IPS-NIHi7 (cell line): ENCODE measurements around the gene CD164L2.

Experiments
- DNase-seq: peaks from one replicate; pipeline ENCODE4 v3.0.0; 2012; ENCODE audit warnings: mixed read lengths; ENCODE audit errors: extremely low spot score

The CD164L2 gene

DNA sequence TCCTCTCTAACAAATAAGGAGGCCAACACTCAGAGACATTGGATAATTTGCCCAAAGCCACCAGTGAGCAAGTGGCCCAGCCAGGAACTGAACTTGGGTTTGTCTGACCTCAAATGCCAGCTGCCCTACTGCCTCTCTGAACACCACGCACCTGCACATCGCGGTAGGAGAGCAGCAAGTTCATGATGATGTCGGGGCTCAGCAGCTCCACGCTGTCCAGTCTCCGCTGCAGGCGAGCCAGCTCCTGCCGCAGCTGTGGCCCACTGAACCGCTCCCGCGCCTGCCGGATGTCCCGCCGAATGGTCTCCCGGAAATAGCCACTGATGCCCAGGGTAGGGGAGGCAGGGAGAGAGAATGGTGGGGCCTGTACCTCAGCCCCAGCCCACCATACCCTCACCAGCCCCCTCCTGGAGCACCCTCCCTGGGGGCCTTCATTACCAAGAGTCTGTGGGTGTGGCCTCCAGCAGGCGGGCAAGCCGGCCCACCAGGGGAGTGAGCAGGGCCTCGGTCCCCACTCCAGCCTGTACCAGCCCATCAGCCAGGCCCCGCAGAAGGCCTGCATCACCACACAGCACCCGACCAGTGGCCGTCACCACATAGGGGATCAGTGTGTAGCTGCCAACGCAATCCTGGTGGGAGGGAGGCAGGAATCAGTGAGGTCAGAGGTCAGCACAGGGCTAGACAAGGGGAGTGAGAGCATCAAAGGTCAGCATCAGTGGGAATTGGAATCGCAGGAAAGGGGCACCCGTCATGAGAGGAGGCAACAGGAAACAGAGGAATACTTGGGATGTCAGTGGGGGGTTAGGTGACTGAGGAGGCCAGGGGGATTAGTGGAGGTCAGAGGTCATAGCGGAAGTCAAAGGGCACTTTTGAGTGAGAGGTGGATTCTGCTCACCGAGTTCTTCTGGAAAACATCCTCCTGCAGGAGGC, 19.1 kb downstream of the CD164L2 start:
- DNase-seq, result no peak

DNA sequence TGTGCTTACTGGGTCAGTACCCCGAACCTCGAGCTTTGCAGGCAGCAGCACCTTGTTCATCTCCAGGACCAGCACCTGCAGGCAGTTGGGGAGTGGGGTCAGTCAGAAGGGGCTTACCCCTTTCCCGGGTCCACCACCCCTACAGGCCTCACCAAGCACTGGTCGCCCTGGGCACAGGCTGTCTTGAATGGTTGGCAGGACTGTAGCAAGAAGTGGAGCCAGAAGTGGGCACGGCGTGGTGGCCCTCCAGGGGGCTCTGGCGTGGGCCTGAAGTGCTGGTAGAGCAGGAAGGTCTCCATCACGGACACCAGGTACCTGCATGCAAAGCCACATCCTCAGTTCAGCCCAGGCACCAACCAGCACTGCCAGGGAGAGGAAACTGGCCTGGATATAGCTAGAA, 21.6 kb downstream of the CD164L2 start:
- no peak for DNase-seq

DNA sequence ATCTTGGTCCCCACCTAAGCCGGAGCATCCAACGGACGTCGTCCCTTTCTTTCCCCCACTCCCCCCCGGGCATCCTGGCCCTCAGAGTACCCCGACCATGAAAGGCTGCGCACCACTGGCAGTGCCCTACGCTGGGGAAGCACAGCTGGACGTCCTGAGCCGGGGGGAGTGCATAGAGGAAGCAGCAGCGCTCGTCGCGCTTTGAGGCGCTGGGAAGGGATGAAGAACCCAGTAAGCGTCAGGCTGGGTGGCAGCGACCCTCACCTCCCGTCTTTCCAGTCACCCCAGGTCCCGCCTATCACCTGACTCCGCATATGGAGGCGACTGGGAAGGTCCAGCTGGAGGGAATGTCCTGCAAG, 22.1 kb downstream of the CD164L2 start:
- DNase-seq, result no peak

DNA sequence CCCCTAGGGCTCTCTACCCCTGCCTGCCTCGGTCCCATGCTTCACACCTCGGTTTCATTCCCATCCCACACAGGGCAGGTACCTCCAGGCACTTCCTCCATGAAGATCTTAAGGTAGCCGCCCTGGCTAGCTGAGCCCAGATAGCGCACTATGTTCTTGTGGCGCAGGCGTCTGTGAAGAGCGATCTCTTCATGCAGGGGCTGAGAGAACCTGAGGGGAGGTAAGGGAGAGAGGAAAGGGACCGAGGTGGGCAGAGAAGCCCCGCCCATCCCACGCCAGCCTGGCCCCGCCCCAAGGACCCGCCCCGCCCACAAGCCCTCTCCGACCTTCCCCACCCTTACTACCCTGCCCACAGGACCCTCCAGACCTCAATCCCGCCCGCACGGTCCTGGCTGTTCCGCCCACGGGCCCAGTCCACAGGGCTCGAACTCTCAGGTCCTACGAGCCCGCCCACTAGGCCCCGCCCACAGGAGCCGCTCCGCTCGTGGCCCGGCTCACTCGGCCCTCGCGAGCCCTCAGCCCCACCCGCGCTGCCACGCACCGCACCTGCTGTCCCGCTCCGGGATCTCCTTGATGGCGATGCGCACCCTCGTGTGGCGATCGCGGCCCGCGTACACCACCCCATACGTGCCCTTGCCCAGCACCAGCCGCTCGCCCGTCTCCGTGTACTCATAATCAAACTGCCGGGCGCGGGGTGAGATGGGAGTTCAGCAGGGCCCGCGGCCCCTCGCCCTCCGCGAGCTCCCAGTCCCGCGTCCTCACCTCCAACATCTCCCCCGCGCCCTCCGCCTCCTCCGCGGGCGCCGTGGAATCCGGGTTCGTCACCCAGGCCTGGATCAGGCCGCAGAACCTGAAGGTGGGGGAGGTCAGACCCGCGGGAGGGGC, 22.7 kb downstream of the CD164L2 start:
- peak; percentile 70 for DNase-seq

DNA sequence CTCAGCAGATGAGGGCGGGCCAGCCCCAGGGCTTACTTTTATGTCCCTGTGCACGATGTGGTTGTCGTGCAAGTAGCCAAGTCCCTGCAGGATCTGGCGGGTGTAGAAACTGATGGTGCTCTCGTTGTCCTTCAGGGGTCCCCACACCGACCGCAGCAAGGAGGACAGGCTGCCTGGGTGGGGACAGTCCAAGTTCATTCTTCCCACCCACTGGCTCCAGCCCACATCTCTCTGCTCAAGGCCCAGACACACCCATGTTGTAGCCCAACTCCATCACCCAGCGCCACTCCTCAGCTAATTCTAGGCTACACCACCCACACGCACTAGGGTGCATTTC, 23.3 kb downstream of the CD164L2 start:
- no peak for DNase-seq

DNA sequence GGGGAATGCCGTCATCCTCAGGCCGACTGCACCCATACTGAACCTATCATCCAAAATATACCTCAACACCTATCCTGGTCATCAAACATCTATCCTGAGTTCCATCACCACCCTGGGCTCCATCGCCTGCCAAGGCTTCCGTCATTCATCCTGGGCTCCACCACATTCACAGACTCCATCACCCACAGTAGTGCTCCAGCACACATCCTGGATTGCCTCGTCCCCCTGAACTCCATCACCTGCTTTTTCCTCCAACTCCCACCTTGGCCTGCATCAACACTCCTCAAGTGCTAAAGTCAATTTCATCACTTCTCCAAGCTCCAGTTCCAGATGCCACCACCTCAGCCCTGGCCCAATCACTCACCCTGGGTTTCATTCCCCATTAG, 24.2 kb downstream of the CD164L2 start:
- DNase-seq, result no peak

DNA sequence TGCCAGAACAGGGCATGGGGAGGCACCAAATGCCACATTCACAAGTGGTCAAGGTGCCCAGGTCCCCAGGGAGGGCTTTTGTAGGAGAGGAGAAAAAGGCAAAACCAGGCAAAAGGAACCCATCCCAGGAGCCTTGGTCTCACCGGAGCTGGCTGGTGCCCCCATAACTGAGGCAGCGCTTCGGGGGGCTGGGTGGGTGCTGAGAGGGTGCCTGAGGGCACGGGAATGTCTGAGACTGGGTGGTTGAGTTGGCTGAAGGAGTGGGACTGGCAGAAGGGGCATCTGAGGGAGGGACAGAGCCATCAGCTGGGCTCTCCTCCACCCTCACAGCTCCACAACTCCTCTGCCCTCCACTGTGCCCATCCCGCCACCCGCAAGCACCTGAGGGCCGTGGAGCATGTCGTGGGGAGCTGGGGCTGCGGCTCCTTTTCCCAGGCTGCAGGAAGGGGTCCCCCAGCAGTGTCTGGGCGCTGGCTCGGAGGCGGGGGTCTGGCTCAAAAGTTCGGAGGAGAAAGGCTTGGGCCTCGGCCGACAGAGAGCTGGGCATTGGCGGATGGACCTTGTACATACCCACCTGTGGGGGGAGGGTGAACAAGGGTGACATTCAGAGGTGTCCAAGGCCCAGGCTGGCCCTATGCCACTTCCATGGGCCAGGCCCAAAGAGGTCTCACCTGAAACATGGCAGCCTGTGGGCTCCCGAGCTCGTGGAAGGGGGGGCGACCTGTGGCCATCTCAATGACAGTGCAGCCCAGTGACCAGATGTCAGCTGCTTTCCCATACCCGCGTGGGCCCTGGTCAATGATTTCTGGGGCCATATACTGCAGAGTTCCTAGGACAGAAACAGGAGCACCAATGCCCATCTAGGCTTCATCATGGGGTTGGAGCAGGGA, 24.9 kb downstream of the CD164L2 start:
- DNase-seq, result no peak

DNA sequence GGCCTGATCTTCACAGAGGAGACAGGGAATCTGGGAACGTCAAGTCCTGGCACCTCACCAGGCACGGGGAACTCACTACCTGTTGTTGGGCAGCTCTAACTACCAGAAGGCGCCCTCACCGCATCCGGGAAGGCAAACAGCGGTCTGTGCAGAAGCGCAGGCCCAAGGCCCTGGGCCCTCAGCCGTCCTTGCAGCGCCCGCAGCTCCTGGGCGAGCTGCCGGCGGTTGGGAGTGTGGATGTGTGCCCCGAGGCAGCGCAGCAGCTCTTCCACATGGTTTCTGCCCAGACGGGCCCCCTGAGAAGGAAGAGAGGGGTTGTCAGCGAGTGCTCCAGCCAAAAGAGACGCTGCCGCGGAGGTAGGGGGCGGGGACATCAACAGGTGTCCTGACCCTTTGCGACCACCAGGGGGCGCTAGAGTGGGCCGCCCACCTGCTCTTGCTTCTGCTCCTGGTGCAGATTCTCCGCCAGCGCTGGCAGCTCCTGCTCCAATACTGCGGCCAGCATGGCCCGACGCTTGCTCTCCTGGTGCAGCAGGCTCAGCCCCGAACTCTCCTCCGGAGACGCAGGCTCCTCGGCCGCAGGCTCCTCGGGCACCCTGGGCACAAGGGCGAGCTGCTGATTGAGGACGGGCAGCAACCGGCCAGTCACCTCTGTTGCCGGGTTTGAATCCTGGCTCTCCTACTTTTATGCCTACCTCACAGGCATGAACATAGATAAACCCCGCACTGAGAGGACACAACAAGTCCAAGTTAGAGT, 25.7 kb downstream of the CD164L2 start:
- peak; percentile 90 for DNase-seq

DNA sequence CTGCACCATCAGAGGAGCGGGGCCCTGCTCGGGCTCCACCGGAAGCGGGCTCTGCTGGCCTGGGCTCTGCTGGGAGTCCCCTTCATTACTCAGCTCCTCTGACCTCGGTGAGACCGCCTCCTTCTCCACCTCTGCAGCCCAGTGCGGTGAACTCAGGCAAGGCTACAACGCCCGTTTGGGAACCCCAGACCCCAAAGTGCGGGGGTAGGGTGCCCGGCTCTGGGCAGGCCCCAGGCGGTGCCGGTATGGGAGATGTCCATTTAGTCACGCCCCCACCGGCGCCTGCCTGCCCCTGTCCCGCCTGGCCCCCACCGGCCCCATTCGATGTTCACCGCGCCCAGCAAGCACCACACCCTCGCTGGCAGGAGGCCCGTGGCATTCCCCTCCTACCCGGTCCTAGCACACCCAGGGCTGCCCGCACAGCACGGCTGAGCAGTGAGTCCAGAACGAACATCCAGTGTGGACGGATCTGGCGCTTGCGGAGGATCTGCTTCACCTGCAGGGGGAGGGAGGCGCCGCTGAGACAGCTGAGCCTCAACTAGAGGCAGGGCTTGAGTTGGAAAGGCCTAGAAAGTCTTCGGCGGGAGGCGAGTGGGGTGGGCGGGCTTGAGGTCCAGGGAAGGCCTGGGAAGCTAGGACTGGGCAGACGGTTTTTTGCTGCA, 26.4 kb downstream of the CD164L2 start:
- no peak for DNase-seq

DNA sequence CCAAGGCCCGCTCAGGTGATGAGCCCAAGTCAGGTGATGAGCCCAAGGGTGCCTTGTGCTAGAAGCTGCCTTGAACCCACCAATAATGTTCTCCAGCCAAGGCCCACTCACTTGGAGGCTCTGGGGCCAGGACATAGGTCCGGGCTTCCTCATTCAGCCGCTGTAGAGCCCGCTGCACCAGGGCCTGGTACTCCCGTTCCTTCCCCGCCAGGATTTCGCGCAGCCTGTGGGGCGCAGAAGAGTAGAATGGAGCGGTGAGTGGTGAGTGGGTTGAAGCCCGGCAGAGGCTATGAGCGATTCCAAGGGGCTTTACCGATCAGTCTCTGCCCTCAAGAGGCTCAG, 26.9 kb downstream of the CD164L2 start:
- DNase-seq, result no peak

DNA sequence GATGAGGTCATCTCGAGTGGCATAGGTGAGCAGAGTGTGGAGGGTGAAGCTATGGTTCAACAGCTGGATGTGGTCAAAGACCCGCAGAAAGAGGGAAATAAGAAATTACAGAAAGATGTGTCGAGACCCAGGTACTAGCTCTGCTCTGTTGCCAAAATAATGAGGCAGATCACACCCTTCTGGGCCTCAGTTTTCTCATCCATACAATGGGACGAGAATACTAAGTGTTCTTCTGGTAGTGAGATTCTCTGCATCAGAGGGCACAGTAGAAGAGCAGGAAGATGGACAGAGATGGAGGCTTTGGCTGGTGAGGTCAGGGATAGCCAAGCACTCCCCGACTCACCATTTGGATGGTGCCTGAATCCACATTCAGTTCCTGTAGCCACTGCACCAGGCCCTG, 27.4 kb downstream of the CD164L2 start:
- no peak for DNase-seq

DNA sequence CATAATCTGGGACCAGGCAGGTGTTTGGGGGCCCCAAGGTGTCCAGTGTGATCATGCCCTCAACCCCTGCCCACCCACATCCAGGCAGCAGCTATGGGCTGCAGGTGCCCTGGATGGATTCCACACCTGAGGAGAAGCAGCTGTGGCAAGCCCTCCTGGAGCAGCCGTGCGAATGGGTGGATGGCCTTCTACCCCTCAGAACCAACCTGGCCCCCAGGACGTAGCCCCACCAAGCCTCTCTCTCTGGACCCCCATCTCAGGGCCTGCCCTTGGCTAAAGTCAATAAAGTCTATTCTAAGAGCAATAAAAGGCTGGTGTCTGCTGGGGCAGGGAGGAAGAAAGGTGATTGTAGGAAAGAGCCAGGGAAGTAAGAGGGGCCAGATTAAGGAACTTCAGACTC, 29.5 kb downstream of the CD164L2 start:
- DNase-seq, result no peak

DNA sequence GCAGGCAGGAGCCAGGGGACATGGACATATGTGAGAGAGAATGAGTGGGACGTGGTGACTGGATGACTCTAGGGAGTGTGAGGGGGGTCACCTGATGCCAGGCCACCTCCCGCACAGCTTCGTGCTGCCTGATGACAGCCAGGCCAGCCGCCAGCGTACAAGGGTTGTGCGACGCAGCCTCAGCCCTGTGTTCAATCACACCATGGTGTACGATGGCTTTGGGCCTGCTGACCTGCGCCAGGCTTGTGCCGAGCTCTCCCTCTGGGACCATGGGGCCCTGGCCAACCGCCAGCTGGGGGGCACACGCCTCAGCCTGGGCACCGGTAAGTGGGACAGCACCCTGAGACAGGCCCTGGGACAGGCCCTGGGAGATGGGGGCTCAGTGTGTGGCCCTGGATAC, 30.0 kb downstream of the CD164L2 start:
- DNase-seq, result no peak

DNA sequence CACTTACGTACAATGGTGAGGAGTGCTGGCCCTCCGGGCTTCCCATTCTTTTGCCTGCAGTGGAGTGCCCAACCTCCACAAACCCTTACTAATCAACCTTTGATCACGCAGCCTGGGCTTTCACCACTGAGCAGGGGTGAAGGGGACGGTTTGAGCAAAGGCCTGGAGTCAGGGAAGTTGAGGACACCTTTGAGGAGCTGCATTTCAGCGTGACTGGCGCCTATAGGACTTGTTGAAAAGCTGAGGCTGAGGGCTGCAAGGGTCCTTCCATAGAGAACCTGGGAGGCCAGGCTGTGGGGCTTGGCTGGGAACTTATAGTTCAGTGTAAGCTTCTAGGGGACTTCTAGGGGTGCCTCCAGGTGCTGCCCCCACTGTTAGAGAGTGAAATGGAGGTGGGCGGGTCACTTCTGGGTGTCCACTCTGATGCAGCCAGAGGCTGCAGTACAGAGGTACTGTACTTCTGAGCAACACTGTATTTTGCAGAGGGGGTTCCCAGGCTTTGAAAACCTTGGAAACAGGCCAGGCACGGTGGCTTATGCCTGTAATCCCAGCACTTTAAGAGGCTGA, 31.5 kb downstream of the CD164L2 start:
- no peak for DNase-seq

DNA sequence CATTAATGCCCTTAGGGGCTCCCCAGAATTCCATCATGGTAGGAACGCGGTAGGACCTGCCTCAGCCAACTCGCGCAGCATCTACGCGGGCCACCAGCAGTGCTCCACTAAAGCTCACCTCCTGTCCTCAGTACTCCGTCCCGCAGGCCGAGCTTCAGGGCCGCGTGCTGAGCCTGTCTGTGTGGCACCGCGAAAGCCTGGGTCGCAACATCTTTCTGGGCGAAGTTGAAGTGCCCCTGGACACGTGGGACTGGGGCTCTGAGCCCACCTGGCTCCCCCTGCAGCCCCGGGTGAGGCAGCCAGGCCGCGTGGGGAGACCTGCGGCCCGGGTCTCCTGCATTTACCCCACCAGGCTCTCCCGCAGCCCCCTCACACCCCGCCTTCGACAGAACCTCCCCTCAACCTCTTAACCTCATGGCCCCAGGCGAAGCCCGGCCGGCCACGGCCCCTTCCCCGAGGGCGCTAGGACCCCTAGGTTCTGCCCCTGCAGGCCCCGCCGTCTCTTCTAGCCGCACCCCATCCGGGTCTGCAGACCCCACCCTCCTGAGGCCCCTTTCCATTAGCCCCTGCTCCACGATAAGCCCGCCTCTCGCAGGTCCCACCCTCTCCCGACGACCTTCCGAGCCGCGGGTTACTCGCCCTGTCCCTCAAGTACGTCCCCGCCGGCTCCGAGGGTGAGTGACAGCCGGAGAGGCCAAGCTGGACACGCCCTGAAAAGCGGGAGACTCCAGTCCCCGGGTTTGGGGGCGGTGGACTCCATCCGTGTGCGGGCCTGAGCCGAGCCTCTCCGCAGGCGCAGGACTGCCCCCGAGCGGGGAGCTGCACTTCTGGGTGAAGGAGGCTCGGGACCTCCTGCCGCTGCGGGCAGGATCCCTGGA, 32.2 kb downstream of the CD164L2 start:
- DNase-seq, result peak; percentile 94

DNA sequence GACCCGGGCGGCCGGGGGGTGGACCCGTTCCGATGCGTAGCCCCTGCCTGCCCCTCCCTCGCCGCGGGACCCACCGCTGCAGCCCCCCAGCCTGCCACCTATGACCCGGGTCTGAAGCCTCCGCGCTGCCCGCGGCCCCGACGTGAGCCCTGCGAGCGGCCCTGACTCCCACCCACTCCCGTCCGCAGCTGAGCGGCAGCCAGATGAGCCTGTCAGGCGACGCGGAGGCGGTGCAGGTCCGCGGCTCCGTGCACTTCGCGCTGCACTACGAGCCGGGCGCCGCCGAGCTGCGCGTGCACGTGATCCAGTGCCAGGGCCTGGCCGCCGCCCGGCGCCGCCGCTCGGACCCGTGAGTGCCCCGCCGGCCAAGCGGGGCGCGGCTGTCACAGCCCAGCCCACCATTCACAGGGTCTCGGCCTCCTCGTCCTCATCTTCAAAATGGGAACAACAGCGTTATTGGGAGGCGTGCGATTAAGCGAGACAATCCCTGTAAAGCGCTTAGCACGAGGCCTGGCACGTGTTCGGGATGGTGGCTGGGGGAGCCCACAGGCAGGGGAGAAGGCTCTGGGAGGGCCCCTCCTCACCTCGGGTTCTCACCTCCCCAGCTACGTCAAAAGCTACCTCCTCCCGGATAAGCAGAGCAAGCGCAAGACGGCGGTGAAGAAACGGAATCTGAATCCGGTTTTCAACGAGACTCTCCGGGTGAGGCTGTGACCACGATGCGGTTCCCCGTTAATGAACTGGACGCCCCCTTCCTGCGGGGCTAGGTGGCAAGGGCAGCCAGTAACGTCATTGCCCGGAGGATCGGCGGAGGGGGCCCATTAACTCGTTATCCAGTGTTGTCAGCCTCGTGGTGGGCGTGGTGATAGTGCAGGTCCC, 33.1 kb downstream of the CD164L2 start:
- peak; percentile 82 for DNase-seq

DNA sequence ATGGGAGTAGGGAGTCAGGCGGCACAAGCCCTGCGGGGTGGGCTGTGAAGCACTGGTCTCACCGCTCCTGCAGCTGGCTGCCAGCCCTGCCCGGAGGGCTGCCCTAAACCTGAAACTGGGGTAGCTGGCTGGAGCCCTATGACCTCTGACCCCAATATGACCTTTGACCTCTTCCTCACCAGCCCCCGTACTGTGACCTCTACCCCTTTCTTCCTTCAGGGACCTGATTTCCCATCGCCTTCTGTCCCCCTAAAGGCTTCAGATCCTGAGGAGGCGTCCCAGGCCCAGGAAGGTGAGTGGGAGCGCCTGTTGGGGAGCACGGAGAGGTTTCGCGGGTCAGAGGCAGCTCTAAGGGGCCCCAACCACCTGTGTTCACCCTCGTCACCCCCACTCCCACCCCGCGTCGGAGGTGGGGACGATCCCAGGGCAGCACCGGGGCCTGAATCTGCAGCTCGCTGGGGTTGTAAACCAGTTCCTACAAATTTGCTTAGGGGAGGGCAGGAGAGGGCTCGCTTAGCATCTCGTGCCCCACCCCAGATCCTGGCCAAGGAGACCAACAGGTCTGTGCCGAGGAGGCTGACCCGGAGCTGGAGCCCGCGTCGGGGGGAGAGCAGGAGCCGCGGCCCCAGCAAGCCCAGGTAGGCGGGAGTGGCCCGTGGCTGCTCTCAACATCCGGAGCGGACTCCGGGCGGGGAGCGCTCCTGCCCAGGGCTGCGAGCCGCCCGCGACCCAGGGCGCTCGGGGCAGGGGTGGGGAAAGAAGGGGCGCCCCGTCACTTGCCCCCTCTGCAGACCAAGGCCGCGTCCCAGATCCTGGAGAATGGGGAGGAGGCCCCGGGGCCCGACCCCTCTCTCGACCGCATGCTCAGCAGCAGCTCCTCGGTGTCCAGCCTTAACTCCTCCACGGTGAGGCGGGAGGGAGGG, 34.0 kb downstream of the CD164L2 start:
- peak; percentile 84 for DNase-seq
